Thyroid gland (tissue), 4 donors: ENCODE results near the gene OR2L8.

Experiments
- POLR2A ChIP-seq, 2 donors: fragments of 450-650 bp; IDR thresholded peaks; one replicate each; pipeline ENCODE4 v1.6.1; 2017; ENCODE audit warnings: antibody characterized with exemption in 2 of 2, mild to moderate bottlenecking in 2 of 2, moderate library complexity in 1 of 2
- TF ChIP-seq, protein P1 (sequence below), 6 experiments: fragments of 200-600 bp in 3 of 6; fragments of 450-650 bp in 3 of 6; sonication (generic) in 3 of 6; IDR thresholded peaks; one replicate each; pipeline ENCODE4 v1.5.1; 2016 to 2019; ENCODE audit warnings: antibody characterized with exemption in 6 of 6, mild to moderate bottlenecking in 2 of 6, inconsistent platforms in 1 of 6, moderate library complexity in 1 of 6

GRCh38 chr1:247935781-247936180 is 12.9 kb upstream of the OR2L8 start:
- TF ChIP-seq, protein P1, sequence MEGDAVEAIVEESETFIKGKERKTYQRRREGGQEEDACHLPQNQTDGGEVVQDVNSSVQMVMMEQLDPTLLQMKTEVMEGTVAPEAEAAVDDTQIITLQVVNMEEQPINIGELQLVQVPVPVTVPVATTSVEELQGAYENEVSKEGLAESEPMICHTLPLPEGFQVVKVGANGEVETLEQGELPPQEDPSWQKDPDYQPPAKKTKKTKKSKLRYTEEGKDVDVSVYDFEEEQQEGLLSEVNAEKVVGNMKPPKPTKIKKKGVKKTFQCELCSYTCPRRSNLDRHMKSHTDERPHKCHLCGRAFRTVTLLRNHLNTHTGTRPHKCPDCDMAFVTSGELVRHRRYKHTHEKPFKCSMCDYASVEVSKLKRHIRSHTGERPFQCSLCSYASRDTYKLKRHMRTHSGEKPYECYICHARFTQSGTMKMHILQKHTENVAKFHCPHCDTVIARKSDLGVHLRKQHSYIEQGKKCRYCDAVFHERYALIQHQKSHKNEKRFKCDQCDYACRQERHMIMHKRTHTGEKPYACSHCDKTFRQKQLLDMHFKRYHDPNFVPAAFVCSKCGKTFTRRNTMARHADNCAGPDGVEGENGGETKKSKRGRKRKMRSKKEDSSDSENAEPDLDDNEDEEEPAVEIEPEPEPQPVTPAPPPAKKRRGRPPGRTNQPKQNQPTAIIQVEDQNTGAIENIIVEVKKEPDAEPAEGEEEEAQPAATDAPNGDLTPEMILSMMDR (IDR thresholded peaks at IDR 0.05): no peak
- no peak for TF ChIP-seq POLR2A (IDR thresholded peaks at IDR 0.05)
